ENCODE results near the gene GPC3. TPM values are rescaled to one million over a fixed set of nuclear protein-coding genes. Genes with fewer than 3 reads are reported as not detected.

Gene GPC3
- total RNA-seq, 1 experiment from 2014 or later: 0.24 TPM

DNA sequence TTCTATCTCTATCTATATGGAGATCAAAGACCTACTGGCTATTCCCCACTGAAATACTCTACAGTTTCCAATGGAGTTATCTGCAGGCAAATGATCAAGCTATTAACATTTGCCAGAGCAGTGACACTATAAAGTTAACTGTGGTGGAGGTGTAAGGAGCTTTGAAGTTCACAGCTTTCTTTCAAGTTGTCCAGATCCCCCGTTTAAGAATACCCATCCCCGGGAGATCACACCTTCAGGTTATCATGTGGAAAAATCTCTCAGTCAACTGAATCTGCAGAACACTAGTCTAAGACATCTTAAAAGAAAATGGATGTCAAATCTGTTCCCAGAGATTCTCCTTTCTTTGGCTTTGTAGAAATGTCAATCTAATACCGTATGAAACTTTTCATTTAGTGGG lies 80.1 kb downstream of the GPC3 start:
- POLR2A ChIA-PET (ENCODE audit: low non-redundant PET): no interaction called here
- no peaks in the 10 kb centered on the region for H3K4me1 ChIP-seq (ENCODE audit: insufficient read depth, low read length, poor library complexity, severe bottlenecking)
- no peaks in the 10 kb centered on the region for H3K27me3 ChIP-seq (replicated peaks; ENCODE audit: insufficient read depth, low read depth, low read length, poor library complexity)
- BruUV-seq (replicated peaks): no TSS peak
- H3K4me3 ChIP-seq (ENCODE audit: low read depth, low read length, poor library complexity, severe bottlenecking): no peak overlapping the region
- DNase-seq (ENCODE audit: low spot score): no peak
- no peak overlapping the region for H3K27ac ChIP-seq (ENCODE audit: low read depth, low read length, poor library complexity, severe bottlenecking)
- H3K9me3 ChIP-seq (ENCODE audit: low read depth, low read length, poor library complexity, severe bottlenecking): no peaks in the 10 kb centered on the region
- TF ChIP-seq, protein P1, sequence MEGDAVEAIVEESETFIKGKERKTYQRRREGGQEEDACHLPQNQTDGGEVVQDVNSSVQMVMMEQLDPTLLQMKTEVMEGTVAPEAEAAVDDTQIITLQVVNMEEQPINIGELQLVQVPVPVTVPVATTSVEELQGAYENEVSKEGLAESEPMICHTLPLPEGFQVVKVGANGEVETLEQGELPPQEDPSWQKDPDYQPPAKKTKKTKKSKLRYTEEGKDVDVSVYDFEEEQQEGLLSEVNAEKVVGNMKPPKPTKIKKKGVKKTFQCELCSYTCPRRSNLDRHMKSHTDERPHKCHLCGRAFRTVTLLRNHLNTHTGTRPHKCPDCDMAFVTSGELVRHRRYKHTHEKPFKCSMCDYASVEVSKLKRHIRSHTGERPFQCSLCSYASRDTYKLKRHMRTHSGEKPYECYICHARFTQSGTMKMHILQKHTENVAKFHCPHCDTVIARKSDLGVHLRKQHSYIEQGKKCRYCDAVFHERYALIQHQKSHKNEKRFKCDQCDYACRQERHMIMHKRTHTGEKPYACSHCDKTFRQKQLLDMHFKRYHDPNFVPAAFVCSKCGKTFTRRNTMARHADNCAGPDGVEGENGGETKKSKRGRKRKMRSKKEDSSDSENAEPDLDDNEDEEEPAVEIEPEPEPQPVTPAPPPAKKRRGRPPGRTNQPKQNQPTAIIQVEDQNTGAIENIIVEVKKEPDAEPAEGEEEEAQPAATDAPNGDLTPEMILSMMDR (conservative IDR thresholded peaks at IDR 0.05; ENCODE audit: low read depth, low read length): no peak
- TF ChIP-seq EZH2 (IDR thresholded peaks at IDR 0.05; ENCODE audit: borderline replicate concordance, low read depth, low read length, poor library complexity, severe bottlenecking): no peak
- no peaks in the 10 kb centered on the region for H3K36me3 ChIP-seq (ENCODE audit: insufficient read depth, low read length, poor library complexity, severe bottlenecking)
- intact Hi-C loops (cut with micrococcal nuclease; ENCODE audit: unreplicated experiment): no loop called here
- CTCF ChIA-PET: no interaction called here

DNA sequence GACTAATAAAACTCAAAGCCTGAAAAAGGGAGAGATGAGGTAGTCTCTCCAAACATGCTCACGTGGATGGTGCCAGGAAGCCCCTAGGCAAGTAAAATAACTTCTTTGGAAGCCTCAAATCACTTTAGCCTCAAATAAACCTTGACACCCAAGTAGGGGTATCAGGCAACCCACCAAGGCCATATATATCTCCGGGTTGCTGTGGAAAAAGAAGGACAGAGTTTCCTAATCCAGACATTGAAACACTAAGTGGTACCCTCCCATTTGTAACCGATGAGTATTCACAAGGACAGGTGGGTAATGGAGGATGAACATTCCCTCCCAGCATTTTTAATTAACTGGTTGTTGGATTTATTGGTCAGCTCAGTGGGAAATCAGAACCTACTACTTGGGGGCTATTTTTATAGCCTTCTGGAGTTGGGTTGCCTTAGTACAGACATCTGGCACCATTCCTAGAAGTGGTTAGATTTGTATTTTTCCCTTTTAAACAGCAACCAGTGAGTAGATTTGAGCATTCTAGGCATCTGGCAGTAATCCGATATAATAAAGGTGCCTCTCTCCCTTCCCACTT lies 87.7 kb downstream of the GPC3 start:
- Histone ChIP-seq H3K27me3 (replicated peaks; ENCODE audit: insufficient read depth, low read depth, low read length, poor library complexity) (no peaks in the 10 kb centered on the region), H3K4me3 (ENCODE audit: low read depth, low read length, poor library complexity, severe bottlenecking) (no peak overlapping the region), H3K4me1 (ENCODE audit: insufficient read depth, low read length, poor library complexity, severe bottlenecking) (no peaks in the 10 kb centered on the region), H3K36me3 (ENCODE audit: insufficient read depth, low read length, poor library complexity, severe bottlenecking) (no peaks in the 10 kb centered on the region), H3K9me3 (ENCODE audit: low read depth, low read length, poor library complexity, severe bottlenecking) (no peaks in the 10 kb centered on the region), H3K27ac (ENCODE audit: low read depth, low read length, poor library complexity, severe bottlenecking) (no peak overlapping the region)
- ChIA-PET CTCF (no interaction called here), POLR2A (ENCODE audit: low non-redundant PET) (no interaction called here)
- no peak for TF ChIP-seq EZH2 (IDR thresholded peaks at IDR 0.05; ENCODE audit: borderline replicate concordance, low read depth, low read length, poor library complexity, severe bottlenecking)
- TF ChIP-seq, protein P1 (conservative IDR thresholded peaks at IDR 0.05; ENCODE audit: low read depth, low read length): no peak
- intact Hi-C loops (cut with micrococcal nuclease; ENCODE audit: unreplicated experiment): no loop called here
- no TSS peak for BruUV-seq (replicated peaks)
- DNase-seq (ENCODE audit: low spot score): no peak

DNA sequence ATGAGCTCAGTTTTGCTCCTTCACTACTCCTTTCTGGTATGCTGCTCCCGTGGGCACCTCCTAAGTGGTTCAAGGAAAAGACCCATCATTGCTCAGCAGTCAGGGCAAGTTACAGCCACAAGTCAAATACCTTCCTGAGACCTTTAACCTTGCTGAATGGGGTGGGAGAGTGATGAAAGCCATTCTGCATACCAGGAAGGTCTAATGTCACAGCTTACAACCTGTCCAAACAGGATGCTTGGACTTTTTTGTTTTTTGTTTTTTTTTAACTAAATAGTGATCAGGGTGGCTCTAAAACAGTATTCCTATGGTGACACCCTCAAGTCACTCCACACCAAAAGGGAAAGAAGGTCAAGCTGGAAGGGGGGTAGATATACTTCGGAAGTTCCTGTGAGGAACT lies 93.1 kb downstream of the GPC3 start:
- ChIA-PET CTCF (no interaction called here), POLR2A (ENCODE audit: low non-redundant PET) (no interaction called here)
- no peaks in the 10 kb centered on the region for H3K27me3 ChIP-seq (replicated peaks; ENCODE audit: insufficient read depth, low read depth, low read length, poor library complexity)
- BruUV-seq (replicated peaks): no TSS peak
- H3K36me3 ChIP-seq (ENCODE audit: insufficient read depth, low read length, poor library complexity, severe bottlenecking): no peaks in the 10 kb centered on the region
- DNase-seq (ENCODE audit: low spot score): no peak
- intact Hi-C loops (cut with micrococcal nuclease; ENCODE audit: unreplicated experiment): no loop called here
- H3K9me3 ChIP-seq (ENCODE audit: low read depth, low read length, poor library complexity, severe bottlenecking): no peaks in the 10 kb centered on the region
- H3K4me1 ChIP-seq (ENCODE audit: insufficient read depth, low read length, poor library complexity, severe bottlenecking): no peaks in the 10 kb centered on the region
- TF ChIP-seq, protein P1 (conservative IDR thresholded peaks at IDR 0.05; ENCODE audit: low read depth, low read length): no peak
- no peak for TF ChIP-seq EZH2 (IDR thresholded peaks at IDR 0.05; ENCODE audit: borderline replicate concordance, low read depth, low read length, poor library complexity, severe bottlenecking)
- H3K27ac ChIP-seq (ENCODE audit: low read depth, low read length, poor library complexity, severe bottlenecking): no peak overlapping the region
- no peak overlapping the region for H3K4me3 ChIP-seq (ENCODE audit: low read depth, low read length, poor library complexity, severe bottlenecking)
